Measurements from ENCODE around the gene HDAC3. TPM values are rescaled to one million over a fixed set of nuclear protein-coding genes. Genes with fewer than 3 reads are reported as not detected.
A peak's percentile ranks its signal among the peaks of the same experiment; 100 is the strongest.

HDAC3 gene
- total RNA-seq, 1 donor from 2014 or later, result 84.9 TPM

DNA sequence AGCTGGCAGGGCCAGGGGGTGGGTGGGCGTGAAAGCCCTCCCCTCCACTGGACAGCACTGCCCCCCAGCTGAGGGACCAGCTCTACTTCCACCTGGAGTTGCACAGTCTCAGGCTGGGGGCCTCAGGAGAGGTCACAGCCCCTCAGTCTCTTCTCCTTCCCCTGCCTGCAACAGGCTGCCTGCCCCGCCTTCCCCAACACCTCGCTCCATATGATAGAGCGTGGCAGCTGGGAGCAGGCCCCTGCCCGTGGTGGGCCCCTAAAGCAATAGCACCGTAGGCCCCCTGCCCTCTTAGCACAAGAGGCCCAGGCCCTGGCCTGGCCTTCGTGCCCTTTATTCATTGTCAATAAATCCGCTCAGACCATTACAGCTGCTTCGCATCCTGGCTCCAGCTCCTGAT is 4.0 kb upstream of the HDAC3 start:
- H3K9me3 Mint-ChIP-seq (ENCODE audit: unreplicated experiment), result no peaks in the 10 kb centered on the region

DNA sequence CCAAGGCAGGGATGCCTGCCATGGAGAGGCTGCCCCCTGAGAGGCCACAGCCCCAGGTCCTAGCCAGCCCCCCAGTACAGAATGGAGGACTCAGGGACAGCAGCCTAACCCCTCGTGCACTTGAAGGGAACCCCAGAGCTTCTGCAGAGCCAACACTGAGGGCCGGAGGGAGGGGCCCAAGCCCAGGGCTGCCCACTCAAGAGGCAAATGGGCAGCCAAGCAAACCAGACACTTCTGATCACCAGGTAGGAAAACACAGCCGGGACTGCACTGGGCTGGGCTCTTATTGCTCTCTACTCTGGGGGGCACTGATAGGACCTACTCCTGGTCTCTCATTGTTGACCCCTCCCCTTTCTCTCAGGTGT is 3.4 kb upstream of the HDAC3 start:
- no peak for DNase-seq (ENCODE audit: low spot score)
- H3K4me1 Mint-ChIP-seq (ENCODE audit: unreplicated experiment), result peaks cover 53% of the 10 kb centered on the region
- no peaks in the 10 kb centered on the region for H3K9me3 Mint-ChIP-seq (ENCODE audit: unreplicated experiment)
- H3K4me3 Mint-ChIP-seq (ENCODE audit: unreplicated experiment), result no peak overlapping the region
- TF ChIP-seq, protein P1, sequence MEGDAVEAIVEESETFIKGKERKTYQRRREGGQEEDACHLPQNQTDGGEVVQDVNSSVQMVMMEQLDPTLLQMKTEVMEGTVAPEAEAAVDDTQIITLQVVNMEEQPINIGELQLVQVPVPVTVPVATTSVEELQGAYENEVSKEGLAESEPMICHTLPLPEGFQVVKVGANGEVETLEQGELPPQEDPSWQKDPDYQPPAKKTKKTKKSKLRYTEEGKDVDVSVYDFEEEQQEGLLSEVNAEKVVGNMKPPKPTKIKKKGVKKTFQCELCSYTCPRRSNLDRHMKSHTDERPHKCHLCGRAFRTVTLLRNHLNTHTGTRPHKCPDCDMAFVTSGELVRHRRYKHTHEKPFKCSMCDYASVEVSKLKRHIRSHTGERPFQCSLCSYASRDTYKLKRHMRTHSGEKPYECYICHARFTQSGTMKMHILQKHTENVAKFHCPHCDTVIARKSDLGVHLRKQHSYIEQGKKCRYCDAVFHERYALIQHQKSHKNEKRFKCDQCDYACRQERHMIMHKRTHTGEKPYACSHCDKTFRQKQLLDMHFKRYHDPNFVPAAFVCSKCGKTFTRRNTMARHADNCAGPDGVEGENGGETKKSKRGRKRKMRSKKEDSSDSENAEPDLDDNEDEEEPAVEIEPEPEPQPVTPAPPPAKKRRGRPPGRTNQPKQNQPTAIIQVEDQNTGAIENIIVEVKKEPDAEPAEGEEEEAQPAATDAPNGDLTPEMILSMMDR (IDR thresholded peaks at IDR 0.05; ENCODE audit: unreplicated experiment), result no peak
- H3K27ac Mint-ChIP-seq (ENCODE audit: unreplicated experiment), result peak overlapping the region; percentile 72
- H3K27me3 Mint-ChIP-seq (ENCODE audit: unreplicated experiment), result peaks cover 6% of the 10 kb centered on the region
- peaks cover 15% of the 10 kb centered on the region for H3K36me3 Mint-ChIP-seq (ENCODE audit: low read depth, unreplicated experiment)

More for the DNA sequence above, 4.0 kb upstream of the HDAC3 start:
- peak overlapping the region; percentile 67 for H3K4me3 Mint-ChIP-seq (ENCODE audit: unreplicated experiment)
- peaks cover 5% of the 10 kb centered on the region for H3K27me3 Mint-ChIP-seq (ENCODE audit: unreplicated experiment)
- peaks cover 17% of the 10 kb centered on the region for H3K36me3 Mint-ChIP-seq (ENCODE audit: low read depth, unreplicated experiment)
- peaks cover 46% of the 10 kb centered on the region for H3K4me1 Mint-ChIP-seq (ENCODE audit: unreplicated experiment)
- peak overlapping the region; percentile 72 for H3K27ac Mint-ChIP-seq (ENCODE audit: unreplicated experiment)
- DNase-seq (ENCODE audit: low spot score), result no peak
- TF ChIP-seq, protein P1 (IDR thresholded peaks at IDR 0.05; ENCODE audit: unreplicated experiment), result no peak

DNA sequence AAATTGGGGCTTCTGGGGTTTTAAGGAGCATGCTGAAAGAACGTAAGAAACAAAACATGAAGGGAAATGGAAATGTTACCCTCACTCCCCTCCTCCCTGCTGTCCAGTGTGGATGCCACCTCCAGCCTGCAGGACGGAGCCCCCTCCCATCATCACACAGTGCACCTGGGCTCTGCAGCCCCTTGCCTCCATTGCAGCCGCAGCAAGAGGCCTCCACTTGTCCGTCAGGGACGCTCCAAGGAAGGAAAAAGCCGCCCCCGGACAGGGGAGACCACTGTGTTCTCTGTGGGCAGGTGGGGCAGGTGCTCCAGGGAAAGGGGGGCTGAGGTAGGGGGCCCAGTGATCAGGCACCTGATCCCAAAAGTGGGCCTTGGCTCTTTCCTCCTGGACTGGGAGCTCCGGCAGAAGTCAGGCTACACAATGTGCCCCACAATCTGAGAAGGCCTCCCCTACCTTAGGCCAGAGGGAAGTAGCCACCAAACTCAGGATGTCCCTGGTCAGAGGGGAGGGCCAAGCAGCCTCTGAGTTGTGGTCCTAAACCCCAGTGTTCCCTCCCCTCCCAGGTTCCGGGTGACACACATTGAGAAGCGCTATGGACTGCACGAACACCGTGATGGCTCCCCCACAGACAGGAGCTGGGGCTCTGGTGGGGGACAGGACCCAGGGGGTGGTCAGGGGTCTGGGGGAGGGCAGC is 2.9 kb upstream of the HDAC3 start:
- peak overlapping the region; percentile 34 for H3K4me3 Mint-ChIP-seq (ENCODE audit: unreplicated experiment)
- no peak overlapping the region for H3K27ac Mint-ChIP-seq (ENCODE audit: unreplicated experiment)
- H3K4me1 Mint-ChIP-seq (ENCODE audit: unreplicated experiment), result peaks cover 56% of the 10 kb centered on the region
- TF ChIP-seq, protein P1 (IDR thresholded peaks at IDR 0.05; ENCODE audit: unreplicated experiment), result no peak
- peaks cover 7% of the 10 kb centered on the region for H3K27me3 Mint-ChIP-seq (ENCODE audit: unreplicated experiment)
- no peaks in the 10 kb centered on the region for H3K9me3 Mint-ChIP-seq (ENCODE audit: unreplicated experiment)
- H3K36me3 Mint-ChIP-seq (ENCODE audit: low read depth, unreplicated experiment), result peaks cover 12% of the 10 kb centered on the region
- no peak for DNase-seq (ENCODE audit: low spot score)

DNA sequence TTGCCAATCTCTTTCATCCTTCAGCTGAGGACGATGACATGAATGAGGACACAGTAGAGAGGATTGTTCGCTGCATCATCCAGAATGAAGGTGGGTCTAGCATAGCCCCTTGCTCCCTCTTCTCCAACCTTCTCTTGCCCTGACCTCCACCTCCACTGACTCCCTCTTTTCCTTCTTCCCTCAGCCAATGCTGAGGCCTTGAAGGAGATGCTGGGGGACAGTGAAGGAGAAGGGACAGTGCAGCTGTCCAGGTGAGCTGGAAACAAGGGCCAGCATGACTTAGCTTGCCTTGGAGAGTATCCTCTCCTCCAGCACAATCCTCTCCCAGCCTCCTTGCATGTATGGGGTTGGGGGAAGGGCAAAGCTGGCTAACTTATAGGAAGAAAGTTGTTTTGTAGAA is 2.1 kb upstream of the HDAC3 start:
- H3K9me3 Mint-ChIP-seq (ENCODE audit: unreplicated experiment), result no peaks in the 10 kb centered on the region
- TF ChIP-seq, protein P1 (IDR thresholded peaks at IDR 0.05; ENCODE audit: unreplicated experiment), result no peak
- peaks cover 18% of the 10 kb centered on the region for H3K36me3 Mint-ChIP-seq (ENCODE audit: low read depth, unreplicated experiment)
- peaks cover 61% of the 10 kb centered on the region for H3K4me1 Mint-ChIP-seq (ENCODE audit: unreplicated experiment)
- H3K27me3 Mint-ChIP-seq (ENCODE audit: unreplicated experiment), result peaks cover 7% of the 10 kb centered on the region
- DNase-seq (ENCODE audit: low spot score), result no peak
- H3K27ac Mint-ChIP-seq (ENCODE audit: unreplicated experiment), result no peak overlapping the region
- H3K4me3 Mint-ChIP-seq (ENCODE audit: unreplicated experiment), result peak overlapping the region; percentile 86

DNA sequence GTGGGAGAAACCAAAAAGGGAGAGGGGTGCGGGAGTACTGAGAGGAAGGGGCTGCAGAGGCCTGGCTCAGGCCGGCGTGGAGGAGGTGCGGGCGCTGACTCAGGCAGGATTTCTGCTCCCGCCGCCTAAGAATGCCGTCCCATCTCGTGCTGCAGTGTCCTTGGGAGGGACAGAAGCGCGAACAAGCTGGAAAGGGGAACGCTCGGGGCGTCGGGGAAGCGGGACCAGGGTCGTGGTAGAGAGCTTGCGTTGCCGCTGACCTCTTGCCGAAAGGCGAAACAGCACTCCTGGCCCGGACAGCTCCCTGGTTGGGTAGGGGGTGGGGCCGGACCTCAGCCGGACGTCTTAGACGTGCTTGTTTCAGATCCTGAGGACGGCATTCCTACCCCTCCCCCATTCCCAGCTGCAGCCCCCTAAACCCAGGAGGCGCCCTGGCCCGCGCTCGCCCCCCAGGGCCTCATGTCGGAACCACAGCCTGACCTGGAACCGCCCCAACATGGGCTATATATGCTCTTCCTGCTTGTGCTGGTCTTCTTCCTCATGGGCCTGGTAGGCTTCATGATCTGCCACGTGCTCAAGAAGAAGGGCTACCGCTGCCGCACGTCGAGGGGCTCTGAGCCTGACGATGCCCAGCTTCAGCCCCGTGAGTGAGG is 1.2 kb upstream of the HDAC3 start:
- TF ChIP-seq, protein P1 (IDR thresholded peaks at IDR 0.05; ENCODE audit: unreplicated experiment), result peak; percentile 49
- Mint-ChIP-seq H3K4me3 (ENCODE audit: unreplicated experiment) (peak overlapping the region; percentile 86), H3K36me3 (ENCODE audit: low read depth, unreplicated experiment) (peaks cover 18% of the 10 kb centered on the region), H3K9me3 (ENCODE audit: unreplicated experiment) (no peaks in the 10 kb centered on the region), H3K27me3 (ENCODE audit: unreplicated experiment) (peaks cover 7% of the 10 kb centered on the region), H3K27ac (ENCODE audit: unreplicated experiment) (peak overlapping the region; percentile 48), H3K4me1 (ENCODE audit: unreplicated experiment) (peaks cover 57% of the 10 kb centered on the region)
- peak; percentile 84 for DNase-seq (ENCODE audit: low spot score)

Measured in endothelial cell (in vitro differentiated cells).